ENCODE data around the gene WNT11. TPM values are rescaled to one million over a fixed set of nuclear protein-coding genes. Genes with fewer than 3 reads are reported as not detected.

The WNT11 gene
- total RNA-seq, 1 donor from 2014 or later: 0.26 TPM

DNA sequence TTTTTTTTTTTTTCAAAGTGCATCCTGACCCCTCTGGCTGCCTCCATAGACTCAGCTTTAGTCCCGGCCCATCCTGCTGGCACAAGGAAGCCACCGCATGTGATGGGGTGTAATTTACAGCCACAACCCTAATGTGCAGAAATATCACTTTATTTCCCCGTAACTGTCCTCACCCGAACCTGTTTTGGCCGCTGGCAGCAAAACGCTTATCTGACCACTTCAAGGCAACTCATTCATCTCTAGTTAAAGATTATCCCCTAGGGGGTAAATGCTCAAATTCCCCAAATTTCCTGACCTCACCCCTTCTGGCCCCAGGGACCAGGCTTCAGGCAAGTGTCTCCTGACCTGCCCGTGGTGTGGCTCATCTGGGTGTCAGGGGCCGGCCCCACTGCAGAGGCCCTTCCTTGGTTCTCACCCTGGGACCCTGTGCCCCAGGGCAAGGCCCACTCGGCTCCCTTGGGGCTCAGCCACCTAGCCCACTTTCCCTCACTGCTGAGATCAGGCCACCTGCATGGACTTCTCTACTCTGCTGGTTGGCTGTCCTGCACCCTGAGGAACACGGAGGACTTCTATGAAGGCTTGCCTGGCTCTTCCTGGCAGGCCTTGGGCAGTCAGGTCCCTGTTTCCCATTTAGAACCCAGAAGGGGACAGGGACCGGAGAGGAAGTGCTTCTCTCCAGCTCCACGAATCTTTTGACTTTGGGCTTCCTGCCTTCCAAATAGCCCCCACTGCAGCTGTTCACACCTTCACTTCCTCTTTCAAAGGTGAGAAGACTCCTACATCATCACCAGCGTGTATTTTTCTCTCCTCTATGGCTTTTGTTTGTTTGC is 53.3 kb downstream of the WNT11 start:
- DNase-seq (ENCODE audit: low spot score): peak; percentile 33
- peak overlapping the region; percentile 52 for H3K4me3 Mint-ChIP-seq
- no peaks in the 10 kb centered on the region for H3K9me3 ChIP-seq (ENCODE audit: low read depth)
- TF ChIP-seq EZH2 (IDR thresholded peaks at IDR 0.05): no peak
- TF ChIP-seq EZH2phosphoT487 (IDR thresholded peaks at IDR 0.05): no peak
- TF ChIP-seq, protein P1, sequence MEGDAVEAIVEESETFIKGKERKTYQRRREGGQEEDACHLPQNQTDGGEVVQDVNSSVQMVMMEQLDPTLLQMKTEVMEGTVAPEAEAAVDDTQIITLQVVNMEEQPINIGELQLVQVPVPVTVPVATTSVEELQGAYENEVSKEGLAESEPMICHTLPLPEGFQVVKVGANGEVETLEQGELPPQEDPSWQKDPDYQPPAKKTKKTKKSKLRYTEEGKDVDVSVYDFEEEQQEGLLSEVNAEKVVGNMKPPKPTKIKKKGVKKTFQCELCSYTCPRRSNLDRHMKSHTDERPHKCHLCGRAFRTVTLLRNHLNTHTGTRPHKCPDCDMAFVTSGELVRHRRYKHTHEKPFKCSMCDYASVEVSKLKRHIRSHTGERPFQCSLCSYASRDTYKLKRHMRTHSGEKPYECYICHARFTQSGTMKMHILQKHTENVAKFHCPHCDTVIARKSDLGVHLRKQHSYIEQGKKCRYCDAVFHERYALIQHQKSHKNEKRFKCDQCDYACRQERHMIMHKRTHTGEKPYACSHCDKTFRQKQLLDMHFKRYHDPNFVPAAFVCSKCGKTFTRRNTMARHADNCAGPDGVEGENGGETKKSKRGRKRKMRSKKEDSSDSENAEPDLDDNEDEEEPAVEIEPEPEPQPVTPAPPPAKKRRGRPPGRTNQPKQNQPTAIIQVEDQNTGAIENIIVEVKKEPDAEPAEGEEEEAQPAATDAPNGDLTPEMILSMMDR (IDR thresholded peaks at IDR 0.05): no peak
- peak overlapping the region; percentile 27 for H3K27ac Mint-ChIP-seq
- peaks cover 31% of the 10 kb centered on the region for H3K27me3 ChIP-seq
- peaks cover 10% of the 10 kb centered on the region for H3K27me3 Mint-ChIP-seq (ENCODE audit: insufficient read depth, low read depth)
- H3K9me3 Mint-ChIP-seq: no peaks in the 10 kb centered on the region
- H3K27ac ChIP-seq: no peak overlapping the region
- H4K20me1 ChIP-seq (ENCODE audit: low read depth): no peaks in the 10 kb centered on the region
- H3K36me3 Mint-ChIP-seq: no peaks in the 10 kb centered on the region
- no peaks in the 10 kb centered on the region for H3K36me3 ChIP-seq
- H3K4me2 ChIP-seq: peak overlapping the region; percentile 79
- H2AFZ ChIP-seq (replicated peaks): peak overlapping the region; percentile 97
- H3K4me1 Mint-ChIP-seq: peaks cover 30% of the 10 kb centered on the region
- no peaks in the 10 kb centered on the region for H3K79me2 ChIP-seq (ENCODE audit: low read depth)
- no peaks in the 10 kb centered on the region for H3F3A ChIP-seq (ENCODE audit: low read depth)
- H3K9ac ChIP-seq: no peak overlapping the region
- H3K4me1 ChIP-seq: peaks cover 13% of the 10 kb centered on the region
- H3K4me3 ChIP-seq: peak overlapping the region; percentile 34

GRCh38 chr11:76152086-76152681 is 54.1 kb downstream of the WNT11 start:
- peak; percentile 90 for DNase-seq (ENCODE audit: low spot score)
- Histone ChIP-seq H3K4me3 (peak overlapping the region; percentile 34), H3K9me3 (ENCODE audit: low read depth) (no peaks in the 10 kb centered on the region), H3K27me3 (peaks cover 31% of the 10 kb centered on the region), H4K20me1 (ENCODE audit: low read depth) (no peaks in the 10 kb centered on the region), H3K79me2 (ENCODE audit: low read depth) (no peaks in the 10 kb centered on the region), H3K27ac (no peak overlapping the region), H3K9ac (no peak overlapping the region), H3K4me1 (peaks cover 13% of the 10 kb centered on the region), H3K4me2 (peak overlapping the region; percentile 79), H3K36me3 (no peaks in the 10 kb centered on the region), H3F3A (ENCODE audit: low read depth) (no peaks in the 10 kb centered on the region), H2AFZ (replicated peaks) (peak overlapping the region; percentile 97)
- Mint-ChIP-seq H3K9me3 (no peaks in the 10 kb centered on the region), H3K36me3 (no peaks in the 10 kb centered on the region), H3K27ac (no peak overlapping the region), H3K27me3 (ENCODE audit: insufficient read depth, low read depth) (peaks cover 10% of the 10 kb centered on the region), H3K4me3 (no peak overlapping the region), H3K4me1 (peaks cover 31% of the 10 kb centered on the region)
- TF ChIP-seq EZH2phosphoT487 (IDR thresholded peaks at IDR 0.05) (no peak), EZH2 (IDR thresholded peaks at IDR 0.05) (peak; percentile 46)
- TF ChIP-seq, protein P1 (IDR thresholded peaks at IDR 0.05): peak; percentile 97

DNA sequence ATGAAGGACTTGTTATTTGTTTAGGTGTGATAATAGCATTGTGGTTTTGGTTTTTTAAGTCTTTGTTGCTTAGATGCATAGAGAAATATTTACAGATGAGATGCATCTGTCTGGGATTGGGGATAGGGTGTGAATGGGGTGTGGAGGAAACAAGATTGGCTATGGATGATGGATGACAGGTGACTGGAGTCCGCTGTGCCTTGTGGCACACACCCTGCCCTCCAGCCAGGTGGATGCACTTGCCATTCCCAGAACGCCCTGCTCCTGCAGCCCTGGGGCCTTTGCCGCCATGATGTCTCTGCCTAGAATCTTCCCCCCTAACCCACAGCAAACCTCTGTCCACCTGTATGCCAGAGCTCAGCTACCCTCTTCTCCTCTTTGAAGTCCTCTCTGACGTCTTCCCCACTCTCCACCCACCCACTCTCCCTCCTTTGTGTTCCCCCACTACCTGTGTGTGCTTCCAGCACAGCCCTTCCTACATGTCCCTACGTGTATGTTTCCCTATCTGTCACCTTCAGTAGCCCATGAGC is 54.7 kb downstream of the WNT11 start:
- no peak overlapping the region for H3K4me3 ChIP-seq
- H3K27ac ChIP-seq: no peak overlapping the region
- no peaks in the 10 kb centered on the region for H4K20me1 ChIP-seq (ENCODE audit: low read depth)
- peaks cover 13% of the 10 kb centered on the region for H3K4me1 ChIP-seq
- H3K27me3 ChIP-seq: peaks cover 31% of the 10 kb centered on the region
- no peak overlapping the region for H3K9ac ChIP-seq
- peak overlapping the region; percentile 97 for H2AFZ ChIP-seq (replicated peaks)
- Mint-ChIP-seq H3K27ac (no peak overlapping the region), H3K4me3 (no peak overlapping the region), H3K9me3 (no peaks in the 10 kb centered on the region), H3K4me1 (peaks cover 31% of the 10 kb centered on the region), H3K27me3 (ENCODE audit: insufficient read depth, low read depth) (peaks cover 11% of the 10 kb centered on the region), H3K36me3 (no peaks in the 10 kb centered on the region)
- no peaks in the 10 kb centered on the region for H3K36me3 ChIP-seq
- TF ChIP-seq EZH2phosphoT487 (IDR thresholded peaks at IDR 0.05): no peak
- TF ChIP-seq EZH2 (IDR thresholded peaks at IDR 0.05): no peak
- TF ChIP-seq, protein P1 (IDR thresholded peaks at IDR 0.05): no peak
- H3K79me2 ChIP-seq (ENCODE audit: low read depth): no peaks in the 10 kb centered on the region
- no peaks in the 10 kb centered on the region for H3F3A ChIP-seq (ENCODE audit: low read depth)
- no peaks in the 10 kb centered on the region for H3K9me3 ChIP-seq (ENCODE audit: low read depth)
- DNase-seq (ENCODE audit: low spot score): no peak
- H3K4me2 ChIP-seq: no peak overlapping the region
